22Rv1 (cell line): ENCODE data around the gene GMDS.

Source experiments
- H3K27ac ChIP-seq: fragments of 450-650 bp; 2 replicates; pipeline ENCODE4 v1.5.1; 2017
- CTCF ChIP-seq: fragments of 450-650 bp; IDR thresholded peaks from 2 replicates; pipeline ENCODE4 v1.5.1; 2017; ENCODE audit warnings: mild to moderate bottlenecking
- ZFX ChIP-seq: fragments of 450-650 bp; IDR thresholded peaks from 2 replicates; pipeline ENCODE4 v1.6.1; 2017; ENCODE audit warnings: antibody characterized with exemption, borderline replicate concordance

Gene GMDS

GRCh38 chr6:2266841-2267240, 21.4 kb upstream of the GMDS start:
- TF ChIP-seq ZFX (no peak), CTCF (no peak)
- no peak overlapping the region for H3K27ac ChIP-seq

GRCh38 chr6:2266031-2266795, 20.8 kb upstream of the GMDS start:
- H3K27ac ChIP-seq: no peak overlapping the region
- TF ChIP-seq ZFX: no peak
- TF ChIP-seq CTCF: no peak

GRCh38 chr6:2264932-2265331, 19.5 kb upstream of the GMDS start:
- no peak overlapping the region for H3K27ac ChIP-seq
- no peak for TF ChIP-seq ZFX
- no peak for TF ChIP-seq CTCF

- no peak overlapping the region for H3K27ac ChIP-seq
- no peak for TF ChIP-seq CTCF
Measured at GRCh38 chr6:2263896-2264295, 18.5 kb upstream of the GMDS start.

- H3K27ac ChIP-seq: no peak overlapping the region
- TF ChIP-seq ZFX (no peak), CTCF (no peak)
Measured at GRCh38 chr6:2259574-2259973, 14.2 kb upstream of the GMDS start.

- TF ChIP-seq ZFX (no peak), CTCF (no peak)
- peak overlapping the region; percentile 42 for H3K27ac ChIP-seq
Measured at GRCh38 chr6:2259002-2259494, 13.6 kb upstream of the GMDS start.

- no peak for TF ChIP-seq CTCF
- no peak for TF ChIP-seq ZFX
- peak overlapping the region; percentile 42; the same call in 1 of the 2 replicates for H3K27ac ChIP-seq
Measured at GRCh38 chr6:2258112-2258511, 12.7 kb upstream of the GMDS start.
